ENCODE measurements around the gene GIGYF2.
"Not testable (repeated sequence)": the region's sequence is repeated elsewhere in the genome, so short reads cannot be mapped to it uniquely, and the experiment has no call there.

GIGYF2 gene

DNA sequence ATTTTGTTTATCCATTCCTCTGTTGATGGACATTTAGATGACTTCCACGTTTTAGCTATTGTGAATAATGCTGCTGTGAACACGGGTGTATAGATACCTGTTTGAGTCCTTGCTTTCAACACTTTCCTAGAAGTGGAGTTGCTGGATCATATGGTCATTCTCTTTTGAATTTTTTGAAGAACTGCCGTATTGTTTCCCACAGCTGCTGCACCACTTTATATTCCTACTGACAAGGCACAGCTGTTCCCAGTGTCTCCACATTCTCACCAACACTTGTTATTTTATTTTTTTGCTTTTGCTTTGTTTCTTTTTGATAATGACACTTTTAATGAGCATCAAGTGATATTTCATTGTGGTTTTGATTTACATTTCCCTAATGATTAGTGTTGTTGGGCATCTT is 120.6 kb downstream of the GIGYF2 start:
- no peak for DNase-seq

DNA sequence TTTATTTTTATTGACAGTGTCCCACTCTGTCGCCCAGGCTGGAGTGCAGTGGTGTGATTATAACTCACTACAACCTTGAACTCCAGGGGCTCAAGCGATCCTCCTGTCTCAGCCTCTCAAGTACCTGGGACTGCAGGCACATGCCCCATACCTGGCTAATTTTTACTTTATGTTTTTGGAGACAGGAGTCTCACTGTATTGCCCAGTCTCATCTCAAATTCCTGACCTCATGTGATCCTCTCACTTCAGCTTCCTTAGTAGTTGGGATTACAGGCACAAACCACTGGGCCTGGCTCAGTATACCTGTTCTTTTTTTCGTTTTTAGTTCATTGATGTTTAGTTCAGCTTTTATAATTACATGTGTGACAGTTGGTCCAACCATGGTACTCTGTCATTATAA is 132.9 kb downstream of the GIGYF2 start:
- no peak for DNase-seq

DNA sequence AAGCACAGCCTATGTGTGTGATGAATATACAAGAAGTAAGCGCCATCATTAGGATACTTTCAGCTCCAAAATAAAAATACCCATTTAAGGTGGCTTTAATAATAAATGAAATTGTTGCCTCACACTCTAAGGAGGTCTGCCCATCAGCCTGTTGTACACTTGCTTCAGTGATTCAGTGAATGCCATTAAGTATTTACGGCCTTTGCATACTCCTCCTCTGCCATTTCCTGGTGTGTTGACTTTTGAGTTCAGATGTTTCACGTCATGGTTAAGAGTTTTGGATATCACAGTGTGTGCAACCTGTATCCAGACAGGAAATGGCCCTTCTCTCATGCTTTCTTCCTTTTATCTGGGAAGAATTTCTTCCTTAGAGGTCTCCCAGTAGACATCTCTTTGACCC is 134.4 kb downstream of the GIGYF2 start:
- DNase-seq = no peak

DNA sequence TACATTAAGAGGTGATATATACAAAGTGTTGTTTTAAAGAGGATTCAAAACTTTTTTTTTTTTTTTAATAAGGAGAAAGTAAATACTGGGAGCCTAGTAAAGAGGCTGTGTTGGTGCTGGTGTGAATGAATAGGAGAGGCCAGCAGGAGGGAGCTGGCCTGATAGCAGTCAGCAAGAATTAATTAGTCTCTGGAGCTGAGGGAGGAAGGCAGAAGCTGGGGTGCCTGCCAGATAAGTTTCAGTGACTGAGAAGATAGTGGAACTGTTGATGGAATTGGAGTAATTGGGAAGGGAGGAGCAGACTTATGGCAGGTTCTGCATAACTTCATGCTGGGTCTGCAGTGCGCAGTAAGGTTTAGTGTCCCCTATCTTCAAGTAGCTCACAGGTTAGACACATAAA is 136.7 kb downstream of the GIGYF2 start:
- no peak for DNase-seq

DNA sequence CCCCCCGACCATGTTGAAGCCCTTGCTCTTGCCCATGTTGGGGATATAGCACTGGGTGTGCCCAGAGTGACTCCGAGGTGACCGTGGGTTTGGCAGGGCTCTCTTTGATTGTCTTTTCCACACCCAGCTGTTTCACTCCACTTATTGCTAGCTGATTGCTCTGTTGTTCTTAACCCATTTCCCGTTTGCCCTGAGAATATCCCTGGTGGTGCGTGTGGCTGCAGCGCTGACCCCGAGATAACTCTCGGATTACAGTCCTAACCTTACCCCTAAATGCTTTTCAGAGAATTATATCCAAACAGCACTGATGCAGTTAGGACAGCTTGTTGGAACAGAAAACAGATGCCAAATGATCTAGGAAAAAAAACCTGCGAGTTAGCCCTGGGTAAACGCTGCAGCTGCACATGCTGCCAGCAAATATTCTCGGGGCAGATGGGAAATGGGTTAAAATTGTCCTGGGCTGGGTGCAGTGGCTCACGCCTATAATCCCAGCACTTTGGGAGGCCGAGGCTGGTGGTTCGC is 138.6 kb downstream of the GIGYF2 start:
- DNase-seq = no peak

DNA sequence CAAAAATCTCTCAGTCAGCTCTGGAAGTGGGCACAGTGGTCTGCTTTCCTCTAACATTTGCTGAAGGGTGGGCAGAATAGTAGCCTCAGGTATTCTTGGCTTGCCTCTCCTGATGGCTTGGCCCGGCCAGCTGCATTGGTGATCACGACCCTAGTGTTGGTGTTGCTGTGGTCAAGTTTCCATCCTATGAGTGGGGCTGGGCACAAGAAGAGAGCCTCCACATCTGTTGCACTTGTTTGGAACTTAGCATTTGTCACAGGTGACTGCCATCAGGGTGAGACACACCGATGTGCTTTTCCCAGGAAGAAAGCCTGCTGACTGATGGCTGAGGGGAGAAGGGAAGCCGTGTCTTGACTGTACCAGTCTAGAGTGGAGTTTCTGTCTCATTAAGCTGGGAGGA is 139.8 kb downstream of the GIGYF2 start:
- DNase-seq = no peak

DNA sequence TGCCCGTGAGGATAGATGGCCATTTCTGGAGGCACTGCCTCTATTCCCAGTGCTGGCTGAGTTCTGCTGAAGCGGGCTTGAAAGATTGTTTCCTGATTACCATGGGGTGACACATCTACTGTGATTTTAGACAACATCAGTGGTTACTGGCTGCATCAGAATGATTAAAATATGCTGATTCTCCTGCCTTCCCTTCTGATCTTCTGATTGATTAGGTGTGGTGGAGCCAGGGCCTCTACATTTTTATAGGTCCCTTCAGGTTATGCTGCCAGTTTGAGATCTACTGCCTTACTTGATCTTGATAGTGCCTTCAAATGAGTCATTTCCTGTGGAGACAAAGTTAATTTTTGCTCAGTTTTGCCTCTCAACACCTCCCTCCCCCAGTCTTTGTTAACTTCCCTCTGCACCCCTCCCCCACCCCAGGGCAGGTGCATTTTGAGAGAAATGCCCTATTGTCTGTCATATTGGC is 141.3 kb downstream of the GIGYF2 start:
- no peak for DNase-seq

DNA sequence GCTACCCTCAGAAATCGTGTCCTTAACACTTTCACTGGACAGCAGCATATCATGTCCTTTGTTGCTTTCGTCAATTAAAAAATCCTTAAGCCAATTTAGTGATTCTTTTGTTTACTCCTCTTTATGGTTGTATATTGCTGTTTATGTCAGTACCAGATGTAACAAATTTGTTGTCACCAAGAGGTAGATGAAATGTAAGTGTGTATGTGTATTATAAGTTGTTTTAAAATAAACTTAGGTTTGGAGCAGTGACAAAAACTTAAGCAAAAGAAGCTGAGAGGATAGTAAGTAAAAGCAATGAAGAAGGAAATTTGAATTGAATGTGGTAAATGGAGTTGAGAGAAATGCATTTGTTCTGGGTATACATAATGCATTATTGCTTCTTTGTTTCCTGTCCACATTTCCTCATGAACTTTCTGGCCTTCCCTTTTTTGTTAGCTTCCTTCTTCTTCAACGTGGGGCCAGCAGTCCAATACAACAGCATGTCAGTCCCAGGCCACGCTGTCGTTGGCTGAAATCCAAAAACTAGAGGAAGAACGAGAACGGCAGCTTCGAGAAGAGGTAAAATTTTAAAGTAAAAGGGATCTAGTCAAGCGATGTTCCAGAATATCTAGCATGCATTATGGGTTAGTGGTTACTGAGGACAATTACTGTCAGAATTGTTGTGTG is 142.4 kb downstream of the GIGYF2 start:
- DNase-seq = no peak

DNA sequence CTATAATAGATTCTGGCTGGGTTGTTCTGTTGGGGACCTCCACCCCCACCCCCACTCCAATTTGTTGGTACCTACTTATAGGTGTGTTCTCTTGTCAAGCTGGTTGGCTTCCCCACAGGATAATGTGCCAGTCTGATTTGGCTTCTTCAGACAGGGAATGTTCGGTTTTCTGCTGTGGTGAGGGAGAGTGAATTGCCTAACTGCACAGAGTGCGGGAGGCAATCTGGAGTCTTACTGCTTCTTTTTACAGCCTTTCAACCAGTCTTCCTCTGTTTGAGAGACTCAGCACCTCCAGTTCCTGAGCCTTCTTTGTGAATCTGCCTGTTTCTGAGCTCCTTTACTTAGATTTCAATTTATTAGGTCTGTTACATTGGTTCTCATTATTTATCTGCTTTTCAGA is 145.6 kb downstream of the GIGYF2 start:
- DNase-seq = no peak

DNA sequence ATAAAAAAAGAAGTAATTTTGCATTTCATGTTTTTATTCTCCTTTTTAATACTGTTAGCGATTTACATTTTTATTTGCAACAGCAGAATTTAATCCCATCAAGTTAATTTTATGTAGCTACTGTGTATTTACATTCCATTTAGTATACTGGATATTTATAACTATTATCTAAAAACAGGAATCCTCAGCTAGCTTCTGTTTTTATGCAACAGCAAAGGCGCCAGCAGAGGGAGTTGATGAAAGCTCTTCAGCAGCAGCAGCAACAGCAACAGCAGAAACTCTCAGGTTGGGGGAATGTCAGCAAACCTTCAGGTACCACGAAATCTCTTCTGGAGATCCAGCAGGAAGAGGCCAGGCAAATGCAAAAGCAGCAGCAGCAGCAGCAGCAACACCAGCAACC is 146.7 kb downstream of the GIGYF2 start:
- no peak for DNase-seq

DNA sequence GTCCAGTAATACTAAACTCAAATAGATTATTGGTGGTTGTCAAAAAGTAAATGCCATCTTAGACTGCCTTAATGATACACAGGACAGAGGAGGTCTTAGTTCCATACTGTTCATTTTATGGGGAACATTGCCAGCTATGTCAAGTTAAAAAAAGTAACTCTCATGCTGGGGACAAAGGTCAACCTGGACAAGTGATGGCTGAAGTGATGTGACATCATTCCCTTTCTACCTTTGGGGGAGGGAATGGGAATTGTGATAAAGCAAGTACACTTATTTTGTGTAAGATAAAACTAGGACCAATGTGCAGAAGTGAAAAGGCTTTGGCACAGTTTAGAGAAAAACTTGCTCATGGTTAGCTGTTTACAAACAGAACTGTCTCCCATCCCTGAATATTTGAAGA is 148.9 kb downstream of the GIGYF2 start:
- DNase-seq = no peak

DNA sequence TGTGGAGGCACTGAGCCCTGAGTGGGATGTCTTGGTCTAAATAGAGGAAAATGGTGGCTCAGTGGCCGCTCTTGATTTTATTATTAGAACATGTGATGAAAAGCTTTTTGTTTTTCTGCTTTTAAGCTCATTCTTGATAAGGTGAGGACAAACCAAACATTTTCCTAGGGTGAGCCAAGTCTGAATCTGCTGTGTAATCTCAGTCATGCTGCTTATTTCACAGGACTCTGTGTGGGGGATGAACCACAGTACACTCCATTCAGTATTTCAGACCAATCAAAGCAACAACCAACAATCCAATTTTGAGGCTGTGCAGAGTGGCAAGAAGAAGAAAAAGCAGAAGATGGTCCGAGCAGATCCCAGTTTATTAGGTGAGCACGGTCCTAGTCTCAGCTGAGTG is 152.9 kb downstream of the GIGYF2 start:
- no peak for DNase-seq

DNA sequence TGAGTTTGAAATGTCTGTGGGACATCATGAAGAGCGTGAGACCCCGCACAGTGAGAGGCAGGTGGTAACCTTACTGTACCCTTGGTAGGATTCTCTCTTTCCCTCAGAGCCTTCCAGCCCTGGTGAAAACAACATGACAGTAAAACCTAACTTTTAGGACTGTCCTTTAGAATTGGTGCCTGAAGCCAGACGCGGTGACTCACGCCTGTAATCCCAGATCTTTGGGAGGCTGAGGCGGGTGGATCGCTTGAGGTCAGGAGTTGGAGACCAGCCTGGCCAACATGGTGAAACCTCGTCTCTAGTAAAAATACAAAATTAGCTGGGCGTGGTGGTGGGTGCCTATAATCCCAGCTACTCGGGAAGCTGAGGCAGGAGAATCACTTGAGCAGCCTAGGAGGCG is 154.9 kb downstream of the GIGYF2 start:
- not testable (repeated sequence) for DNase-seq

DNA sequence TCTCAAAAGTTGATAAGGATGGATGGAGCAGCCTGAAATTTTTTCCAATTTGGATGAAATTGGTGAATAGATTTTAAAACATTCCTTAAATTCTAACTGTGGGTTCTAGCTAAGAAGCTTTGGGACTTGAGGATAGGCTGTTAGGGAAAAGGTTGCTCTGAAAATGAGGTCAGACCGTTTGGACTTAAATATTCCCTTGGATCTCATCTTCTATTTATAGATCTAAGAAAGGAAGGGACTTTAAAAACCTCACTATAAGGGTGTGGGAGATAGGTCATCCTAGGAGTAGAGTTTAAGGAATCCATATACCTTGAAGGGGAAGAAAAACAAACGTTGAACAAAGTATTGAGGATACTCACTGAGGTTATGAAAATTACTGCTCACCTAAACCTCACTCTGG is 155.5 kb downstream of the GIGYF2 start:
- DNase-seq = no peak

DNA sequence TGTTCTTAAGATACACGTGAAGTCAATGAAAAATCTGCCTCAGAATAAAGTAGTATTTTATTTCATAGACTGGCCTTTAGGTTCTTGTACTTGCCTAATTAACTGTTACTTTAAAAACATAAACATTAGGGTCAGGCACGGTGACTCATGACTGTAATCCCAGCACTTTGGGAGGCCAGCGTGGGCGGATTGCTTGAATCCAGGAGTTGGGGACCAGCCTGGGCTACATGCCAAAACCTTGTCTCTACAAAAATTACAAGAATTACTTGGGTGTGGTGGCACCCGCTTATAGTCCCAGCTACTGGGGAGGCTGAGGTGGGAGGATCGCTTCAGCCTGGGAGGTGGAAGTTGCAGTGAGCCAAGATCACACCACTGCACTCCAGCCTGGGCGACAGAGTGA is 157.0 kb downstream of the GIGYF2 start:
- DNase-seq = no peak

DNA sequence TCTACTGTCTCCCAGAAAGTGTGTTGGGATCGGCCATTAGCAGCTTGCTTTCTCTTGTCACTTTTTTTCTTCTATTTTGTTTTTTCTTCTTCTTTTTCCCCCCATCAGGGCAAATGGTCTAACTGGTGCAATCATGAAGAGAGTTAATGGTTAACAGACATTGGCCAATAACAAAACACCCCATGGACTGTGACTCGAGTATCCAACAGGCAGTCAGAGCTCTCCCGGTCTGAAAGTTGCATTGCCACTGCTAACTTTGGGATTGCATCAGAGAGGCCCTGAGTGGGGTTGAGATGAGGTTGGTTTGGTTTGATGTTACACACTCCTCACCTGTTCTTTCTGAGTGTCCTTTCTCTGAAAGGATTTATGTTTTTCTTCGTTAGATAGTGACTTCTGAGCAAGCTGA is 160.0 kb downstream of the GIGYF2 start:
- no peak for DNase-seq

DNA sequence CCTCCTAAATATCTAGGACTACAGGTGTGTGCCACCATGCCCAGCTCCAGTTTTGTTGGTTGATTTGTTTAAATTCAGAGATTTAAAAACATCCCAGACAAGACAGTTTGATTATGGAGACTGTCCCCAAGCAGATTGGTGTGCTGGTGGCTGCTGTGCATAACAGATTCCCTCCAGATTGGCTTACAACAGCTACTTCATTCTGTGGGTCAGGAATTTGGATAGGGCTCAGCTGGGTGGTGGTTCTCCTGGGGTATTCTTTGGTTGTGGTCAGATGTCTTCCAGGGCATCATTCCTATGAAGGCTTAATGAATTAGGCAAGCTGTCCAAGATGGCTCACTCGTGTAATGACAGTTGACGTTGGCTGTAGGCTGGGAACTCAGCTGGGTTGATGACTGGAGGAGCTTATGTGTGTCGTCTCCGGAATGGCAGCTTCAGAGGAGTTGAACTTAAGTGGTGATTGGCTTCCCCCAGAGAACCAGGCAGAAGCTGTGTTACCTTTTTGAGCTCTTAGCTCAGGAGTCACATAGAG is 162.3 kb downstream of the GIGYF2 start:
- no peak for DNase-seq

DNA sequence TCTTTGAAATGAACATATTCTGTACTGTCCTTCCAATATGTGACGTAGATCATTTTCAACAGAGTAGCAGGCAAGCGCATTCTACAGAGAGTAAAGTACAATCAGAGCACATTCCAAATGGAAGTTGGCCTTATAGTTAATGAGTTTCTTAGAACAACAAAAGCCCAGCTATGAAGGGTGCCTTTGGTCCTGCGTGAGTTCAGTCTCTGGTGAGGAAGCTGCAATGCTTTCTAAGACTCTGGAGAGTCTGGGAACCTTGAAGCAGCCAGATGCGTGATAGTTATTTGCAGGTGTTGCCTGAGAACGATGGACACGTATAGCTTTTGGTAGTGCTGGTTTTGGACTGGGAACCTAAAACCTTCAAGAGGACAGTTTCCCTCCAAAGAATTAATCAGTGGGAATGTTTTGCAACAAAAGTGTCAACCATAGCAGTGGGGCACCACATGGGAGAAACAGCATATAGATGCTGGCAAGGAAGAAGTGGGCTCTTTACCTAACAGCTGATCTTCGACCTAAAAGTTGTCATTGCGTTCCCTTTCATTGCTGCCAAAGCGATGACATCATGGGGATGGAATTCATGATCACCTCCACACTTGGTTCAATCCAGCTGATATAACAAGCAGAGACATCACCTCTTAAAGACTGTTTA is 163.6 kb downstream of the GIGYF2 start:
- no peak for DNase-seq

DNA sequence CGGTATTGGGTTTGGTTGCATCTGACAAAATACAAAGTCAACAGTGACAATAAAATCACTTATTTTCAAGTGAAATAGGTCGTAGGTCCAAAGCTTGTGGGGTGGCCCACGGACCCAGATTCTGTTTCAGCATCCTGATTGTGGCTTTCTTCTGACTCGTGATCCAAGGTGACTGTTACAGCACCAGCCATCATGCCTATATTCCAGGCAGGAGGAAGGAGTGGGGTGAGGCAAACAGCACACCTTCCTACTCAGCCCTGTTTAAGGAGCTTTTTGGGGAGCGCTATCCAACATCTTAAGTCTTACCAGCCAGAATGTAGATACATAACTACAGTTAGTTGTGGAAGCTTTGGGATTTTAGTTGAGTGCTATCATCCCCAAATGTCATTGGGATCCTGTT is 164.2 kb downstream of the GIGYF2 start:
- no peak for DNase-seq

DNA sequence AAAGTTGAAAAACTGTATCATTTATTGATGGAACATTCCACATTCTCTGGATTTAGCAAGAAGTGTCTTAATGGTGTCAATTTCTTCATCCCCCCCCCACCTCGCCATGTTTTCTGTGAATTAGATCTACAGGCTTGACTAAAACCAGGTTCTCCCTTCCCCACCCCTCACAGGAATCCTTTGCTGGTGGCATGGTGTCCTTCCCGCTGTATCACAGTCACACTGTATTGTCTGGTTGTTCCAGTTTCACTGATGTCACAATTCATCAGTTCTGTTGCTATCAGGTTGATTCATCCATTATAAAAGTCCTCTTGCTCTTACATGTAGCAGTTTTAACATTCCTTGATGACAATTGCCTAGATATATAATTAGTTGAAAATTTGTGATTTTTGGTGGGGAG is 166.9 kb downstream of the GIGYF2 start:
- no peak for DNase-seq

DNA sequence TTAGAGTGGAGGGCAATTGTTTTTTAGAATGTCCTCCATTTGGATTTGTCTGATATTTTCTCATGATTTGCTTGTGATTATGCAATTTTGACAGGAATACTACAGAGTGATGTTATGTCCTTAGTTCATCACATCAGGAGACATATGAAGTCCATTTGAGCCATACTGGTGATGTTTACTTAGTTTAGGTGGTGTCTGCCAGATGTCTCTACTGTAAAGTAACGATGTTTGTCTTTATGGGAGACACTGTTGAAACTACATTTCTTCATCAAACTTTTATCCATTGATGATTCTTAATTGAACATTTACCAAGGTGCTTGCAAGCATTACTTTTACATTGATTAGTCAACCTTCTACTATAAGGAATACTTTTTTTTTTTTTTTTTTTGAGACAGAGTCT is 168.0 kb downstream of the GIGYF2 start:
- DNase-seq = no peak

DNA sequence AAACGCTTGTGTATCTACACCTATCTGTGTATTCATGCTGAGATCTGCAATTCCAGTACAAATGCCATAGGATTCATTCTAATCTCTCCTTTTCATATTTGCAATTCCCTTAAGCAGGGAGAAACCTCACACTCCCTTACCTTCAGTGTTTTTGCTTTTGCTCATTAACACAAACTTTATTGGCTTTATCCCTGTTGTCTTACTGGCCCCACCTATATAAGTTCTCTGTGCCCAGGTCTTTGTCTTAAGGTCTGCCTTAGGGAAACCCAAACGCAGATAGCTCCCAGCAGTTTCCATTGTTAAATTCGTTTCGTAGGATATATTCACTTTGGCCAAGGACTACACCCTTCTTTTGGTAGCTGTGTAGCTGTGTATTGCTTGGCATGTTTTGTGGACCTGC is 169.0 kb downstream of the GIGYF2 start:
- no peak for DNase-seq

DNA sequence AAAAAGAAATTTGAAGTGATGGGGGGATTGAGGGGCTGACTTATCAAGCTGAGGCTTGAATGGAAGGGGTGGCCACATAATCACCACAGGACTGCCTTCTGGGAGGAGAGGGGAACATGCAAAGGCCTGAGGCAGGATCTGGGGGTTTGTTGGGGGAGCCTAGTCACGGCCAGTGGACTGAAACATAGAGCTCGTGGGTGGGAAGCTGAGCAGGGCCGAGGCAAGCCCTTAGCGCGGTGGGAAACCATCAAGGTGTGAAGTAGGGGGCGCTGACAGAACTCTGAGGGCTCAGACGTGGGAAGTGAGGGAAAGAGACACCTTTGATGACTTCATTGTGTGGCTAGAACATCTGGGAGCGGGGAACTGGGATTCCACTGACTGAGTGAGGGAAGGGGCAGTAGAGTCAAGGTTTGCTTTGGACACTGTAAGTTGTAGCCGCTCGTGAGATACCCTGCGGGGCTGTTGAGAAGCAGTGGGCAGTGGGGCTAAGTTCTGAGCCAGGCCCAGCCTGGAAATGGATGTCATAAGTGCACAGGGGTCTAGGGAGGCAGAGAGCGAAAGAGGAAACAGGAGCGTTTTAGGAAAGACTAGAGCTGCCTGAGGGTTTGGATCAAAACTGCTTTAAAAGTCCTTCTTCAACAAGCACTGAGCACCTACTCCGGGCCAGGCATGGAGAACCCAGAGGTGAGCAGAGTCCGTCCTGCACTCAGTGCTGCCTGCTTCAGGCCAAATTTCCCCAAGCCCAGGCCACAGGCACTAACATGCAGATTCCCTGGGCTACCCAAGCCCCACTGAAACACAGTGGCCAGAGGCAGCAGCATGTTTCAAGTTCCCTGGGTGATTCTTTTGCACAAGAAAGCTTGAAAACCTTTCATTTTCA is 172.2 kb downstream of the GIGYF2 start:
- DNase-seq = no peak
